Spleen (tissue), 11 donors: ENCODE data around the gene GFM1. TPM values are rescaled to one million over a fixed set of nuclear protein-coding genes. Genes with fewer than 3 reads are reported as not detected.

Source experiments
- DNase-seq: peaks from one replicate; pipeline ENCODE4 v3.0.0-alpha.2; 2020
- H3K27ac ChIP-seq, 8 donors: fragments of 200-600 bp; sonication (generic) in 7 of 8; 1 replicate in 4 of 8; 2 replicates in 4 of 8; pipeline versions ENCODE4 v1.5.0 to v1.8.0; 2016 to 2021; ENCODE audit warnings: inconsistent platforms in 4 of 8, mild to moderate bottlenecking in 4 of 8, moderate library complexity in 1 of 8
- H3K27me3 ChIP-seq, 7 donors: fragments of 200-600 bp; sonication (generic) in 6 of 7; replicated peaks in 1 of 7; 1 replicate in 4 of 7; 2 replicates in 3 of 7; pipeline versions ENCODE4 v1.5.0 to v1.8.0; 2016 to 2021; ENCODE audit warnings: inconsistent platforms in 3 of 7, mild to moderate bottlenecking in 1 of 7
- H3K36me3 ChIP-seq, 6 donors: fragments of 200-600 bp; sonication (generic) in 5 of 6; 1 replicate in 4 of 6; 2 replicates in 2 of 6; pipeline versions ENCODE4 v1.5.0 to v1.8.0; 2016 to 2021; ENCODE audit warnings: inconsistent platforms in 2 of 6
- H3K4me1 ChIP-seq, 6 donors: fragments of 200-600 bp; sonication (generic) in 5 of 6; 1 replicate in 3 of 6; 2 replicates in 3 of 6; pipeline versions ENCODE4 v1.5.0 to v1.8.0; 2016 to 2021; ENCODE audit warnings: inconsistent platforms in 3 of 6
- H3K4me3 ChIP-seq, 8 donors: fragments of 200-600 bp; sonication (generic) in 7 of 8; 1 replicate in 4 of 8; 2 replicates in 4 of 8; pipeline versions ENCODE4 v1.5.0 to v1.8.0; 2016 to 2021; ENCODE audit warnings: inconsistent platforms in 4 of 8, mild to moderate bottlenecking in 4 of 8, moderate library complexity in 2 of 8
- H3K9me3 ChIP-seq, 8 donors: fragments of 200-600 bp; sonication (generic) in 7 of 8; 1 replicate in 4 of 8; 2 replicates in 4 of 8; pipeline versions ENCODE4 v1.5.0 to v1.8.0; 2016 to 2021; ENCODE audit warnings: inconsistent platforms in 4 of 8
- POLR2A ChIP-seq, 3 donors: fragments of 450-650 bp; IDR thresholded peaks; one replicate each; pipeline ENCODE4 v1.5.1; 2017; ENCODE audit warnings: antibody characterized with exemption in 3 of 3, mild to moderate bottlenecking in 1 of 3
- POLR2AphosphoS5 ChIP-seq, 3 donors: sonication (generic); formaldehyde crosslinking; IDR thresholded peaks; one replicate each; pipeline ENCODE4 v1.5.1; 2017; ENCODE audit warnings: antibody characterized with exemption in 3 of 3
- WGBS, 5 donors: extraction: QIAGEN DNeasy Blood & Tissue Kit in 3 of 5; methylation state at CpG; one replicate each; pipeline versions ENCODE4 v1.1.5 to v1.1.7; 2013 to 2018; 5-methylcytosine and 5-hydroxymethylcytosine counted together
- intact Hi-C: fragments of 100-400 bp; cut with DNase I; formaldehyde crosslinking; loops from one replicate; pipeline ENCODE4 v1.15.0; 2023; ENCODE audit warnings: low total_unique reads
- polyA plus RNA-seq, 3 donors: library from polyadenylated mRNA; stranded (reverse); fragments of 200-250 nt; gene quantifications; one replicate each; pipeline ENCODE4 v1.2.1, GENCODE V29; 2013
- total RNA-seq, 7 donors: library from RNA; depleted of rRNA in 3 of 7; stranded (reverse); fragments of >200 nt in 3 of 7; fragmentation: NEBNext Ultra II Directional in 4 of 7; extraction: Animal tissue kit (Norgen Biotek cat#: 25700) in 4 of 7; gene quantifications; one replicate each; pipeline versions ENCODE4 v1.1.0 to v1.2.1, GENCODE V29; 2016 to 2021
- TF ChIP-seq, protein P1 (sequence below), 11 experiments: fragments of 200-600 bp in 7 of 11; fragments of 450-650 bp in 4 of 11; sonication (generic) in 4 of 11; IDR thresholded peaks in 8 of 11; conservative IDR thresholded peaks in 3 of 11; 1 replicate in 7 of 11; 2 replicates in 4 of 11; pipeline versions ENCODE4 v1.4.0 to v1.8.0; 2016 to 2021; ENCODE audit warnings: antibody characterized with exemption in 11 of 11, inconsistent platforms in 4 of 11, mild to moderate bottlenecking in 1 of 11
- donor health status: healthy with polysubstance abuse.
- donor health status: DM: no; HTN: no; CAD: no; lungs with moderate emphysema.
- donor health status: DM: no; HTN: no; CAD: no.
- donor health status: Bipolar disorder and iron deficiency.
- donor health status: healthy.
- donor health status: DM: no; HTN: no; CAD: no.
- donor health status: DM: yes; HTN: yes; CAD: no.

GFM1 gene
- total and polyA plus RNA-seq, 10 donors, result 11.8 to 56.5 (median 43.9) TPM

DNA sequence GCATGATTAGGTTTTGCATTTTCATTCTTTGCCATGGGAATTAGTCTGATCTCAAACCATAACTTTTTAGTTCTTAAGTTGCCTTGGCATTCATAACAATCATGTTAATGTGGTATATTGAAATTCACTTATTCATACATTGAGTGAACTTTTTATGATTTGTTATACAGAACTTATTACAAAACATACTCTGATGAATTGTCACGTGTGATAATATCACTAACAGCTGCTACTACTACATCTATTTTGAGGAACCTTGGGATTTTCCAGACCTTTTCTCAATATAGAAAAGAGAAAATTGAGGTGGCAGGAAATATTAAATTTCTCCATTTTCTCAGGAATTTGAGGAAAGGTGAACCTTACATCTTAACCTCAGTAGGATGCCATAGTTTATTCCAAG is 18.9 kb downstream of the GFM1 start:
- H3K4me1 ChIP-seq, result peaks cover 0 to 13% (median 0%) of the 10 kb centered on the region in 6 donors
- no peaks in the 10 kb centered on the region for H3K9me3 ChIP-seq
- no peak for DNase-seq
- no peaks in the 10 kb centered on the region for H3K27me3 ChIP-seq
- WGBS, 5 donors, result 85 to 98% (median 92%) methylated on average over 1 of the region's 1 CpG
- no peak for TF ChIP-seq POLR2A (IDR thresholded peaks at IDR 0.05)
- TF ChIP-seq, protein P1, sequence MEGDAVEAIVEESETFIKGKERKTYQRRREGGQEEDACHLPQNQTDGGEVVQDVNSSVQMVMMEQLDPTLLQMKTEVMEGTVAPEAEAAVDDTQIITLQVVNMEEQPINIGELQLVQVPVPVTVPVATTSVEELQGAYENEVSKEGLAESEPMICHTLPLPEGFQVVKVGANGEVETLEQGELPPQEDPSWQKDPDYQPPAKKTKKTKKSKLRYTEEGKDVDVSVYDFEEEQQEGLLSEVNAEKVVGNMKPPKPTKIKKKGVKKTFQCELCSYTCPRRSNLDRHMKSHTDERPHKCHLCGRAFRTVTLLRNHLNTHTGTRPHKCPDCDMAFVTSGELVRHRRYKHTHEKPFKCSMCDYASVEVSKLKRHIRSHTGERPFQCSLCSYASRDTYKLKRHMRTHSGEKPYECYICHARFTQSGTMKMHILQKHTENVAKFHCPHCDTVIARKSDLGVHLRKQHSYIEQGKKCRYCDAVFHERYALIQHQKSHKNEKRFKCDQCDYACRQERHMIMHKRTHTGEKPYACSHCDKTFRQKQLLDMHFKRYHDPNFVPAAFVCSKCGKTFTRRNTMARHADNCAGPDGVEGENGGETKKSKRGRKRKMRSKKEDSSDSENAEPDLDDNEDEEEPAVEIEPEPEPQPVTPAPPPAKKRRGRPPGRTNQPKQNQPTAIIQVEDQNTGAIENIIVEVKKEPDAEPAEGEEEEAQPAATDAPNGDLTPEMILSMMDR (IDR thresholded peaks at IDR 0.05 in 8 of 11, conservative IDR thresholded peaks at IDR 0.05 in 3 of 11), result no peak
- TF ChIP-seq POLR2AphosphoS5 (IDR thresholded peaks at IDR 0.05), result no peak
- H3K4me3 ChIP-seq, result no peak overlapping the region
- peaks cover 0 to 100% (median 71%) of the 10 kb centered on the region in 6 donors for H3K36me3 ChIP-seq
- no peak overlapping the region for H3K27ac ChIP-seq
- intact Hi-C loops, result no loop called here

DNA sequence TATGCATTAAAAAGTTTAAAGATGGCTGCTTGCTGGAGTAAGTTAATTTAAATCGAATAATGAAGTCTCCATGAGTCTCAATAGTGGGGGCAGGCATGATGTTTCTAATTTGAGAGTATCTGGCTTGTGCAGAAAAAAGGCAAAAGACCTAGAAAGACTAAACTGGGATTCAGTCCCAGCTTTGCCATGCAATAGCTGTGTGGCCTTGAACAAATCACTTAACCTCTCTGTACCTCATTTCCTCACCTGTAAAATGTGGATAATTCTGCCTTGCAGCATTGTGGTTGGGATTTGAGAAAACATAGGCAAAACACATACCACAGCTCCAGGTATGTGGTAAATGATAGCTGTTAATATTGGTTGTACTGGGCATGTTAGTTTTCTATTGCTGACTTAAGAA is 19.5 kb downstream of the GFM1 start:
- Histone ChIP-seq H3K36me3 (peaks cover 0 to 100% (median 71%) of the 10 kb centered on the region in 6 donors), H3K9me3 (no peaks in the 10 kb centered on the region), H3K27ac (no peak overlapping the region), H3K27me3 (no peaks in the 10 kb centered on the region), H3K4me1 (peaks cover 0 to 13% (median 0%) of the 10 kb centered on the region in 6 donors), H3K4me3 (no peak overlapping the region)
- TF ChIP-seq, protein P1 (IDR thresholded peaks at IDR 0.05 in 8 of 11, conservative IDR thresholded peaks at IDR 0.05 in 3 of 11), result no peak
- TF ChIP-seq POLR2A (IDR thresholded peaks at IDR 0.05) (no peak), POLR2AphosphoS5 (IDR thresholded peaks at IDR 0.05) (no peak)
- intact Hi-C loops, result no loop called here
- WGBS, 5 donors, result 90 to 98% (median 92%) methylated on average over 1 of the region's 1 CpG
- no peak for DNase-seq

DNA sequence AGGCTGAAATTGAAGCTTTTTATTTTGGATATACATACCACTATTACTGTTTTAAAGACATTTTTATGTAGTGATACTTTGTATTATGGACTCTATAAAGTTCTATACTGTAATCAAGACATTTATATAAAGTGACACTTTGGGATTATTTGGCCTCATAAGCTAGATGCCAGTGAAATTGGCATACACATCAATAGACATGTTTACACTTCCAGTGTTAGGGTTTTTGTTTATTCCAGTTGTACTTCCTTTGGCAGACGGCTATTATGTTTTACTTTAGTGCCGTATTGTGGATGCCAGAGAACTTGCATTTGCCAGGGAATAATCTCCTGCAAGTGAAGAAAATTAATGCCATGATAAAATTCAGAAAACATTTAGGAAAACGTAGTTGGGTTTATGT is 22.1 kb downstream of the GFM1 start:
- TF ChIP-seq POLR2AphosphoS5 (IDR thresholded peaks at IDR 0.05), result no peak
- no peak for TF ChIP-seq POLR2A (IDR thresholded peaks at IDR 0.05)
- TF ChIP-seq, protein P1 (IDR thresholded peaks at IDR 0.05 in 8 of 11, conservative IDR thresholded peaks at IDR 0.05 in 3 of 11), result no peak
- Histone ChIP-seq H3K27me3 (no peaks in the 10 kb centered on the region), H3K27ac (no peak overlapping the region), H3K9me3 (no peaks in the 10 kb centered on the region), H3K4me1 (peaks cover under 1 to 15% (median 9%) of the 10 kb centered on the region in 6 donors), H3K36me3 (peaks cover 0 to 94% (median 59%) of the 10 kb centered on the region in 6 donors), H3K4me3 (no peak overlapping the region)
- DNase-seq, result no peak
- intact Hi-C loops, result no loop called here
- WGBS, 5 donors, result 87 to 93% (median 91%) methylated on average over 3 of the region's 3 CpGs

DNA sequence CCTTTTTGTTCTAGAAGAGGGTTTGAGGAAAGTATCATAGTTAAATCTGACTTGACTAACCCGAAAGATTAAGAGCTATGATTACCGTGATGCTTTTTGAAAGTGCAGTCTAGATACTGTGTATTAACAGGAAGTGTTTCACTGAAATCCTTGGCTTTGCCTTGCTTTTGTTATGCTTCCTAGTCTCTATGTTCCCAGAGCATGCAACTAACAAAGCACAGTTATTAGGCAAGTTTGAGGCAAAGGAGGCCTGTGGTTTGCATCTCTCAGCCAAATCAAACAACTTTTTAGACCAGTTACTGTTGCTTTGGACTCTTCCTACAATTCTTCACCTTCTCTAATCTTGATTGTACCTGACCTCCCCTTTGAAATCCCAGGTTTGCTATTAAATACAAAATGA is 24.2 kb downstream of the GFM1 start:
- TF ChIP-seq POLR2A (IDR thresholded peaks at IDR 0.05) (no peak), POLR2AphosphoS5 (IDR thresholded peaks at IDR 0.05) (no peak)
- TF ChIP-seq, protein P1 (IDR thresholded peaks at IDR 0.05 in 8 of 11, conservative IDR thresholded peaks at IDR 0.05 in 3 of 11), result no peak
- intact Hi-C loops, result no loop called here
- 73 to 88% (median 76%) methylated on average over 2 of the region's 2 CpGs for WGBS, 5 donors
- Histone ChIP-seq H3K9me3 (no peaks in the 10 kb centered on the region), H3K27ac (no peak overlapping the region), H3K4me1 (peaks cover 7 to 33% (median 24%) of the 10 kb centered on the region in 6 donors), H3K4me3 (no peak overlapping the region), H3K36me3 (peaks cover 0 to 73% (median 45%) of the 10 kb centered on the region in 6 donors), H3K27me3 (no peaks in the 10 kb centered on the region)
- DNase-seq, result no peak
